Stomach (tissue), 9 donors: Measurements from ENCODE around the gene CHST13. TPM values are rescaled to one million over a fixed set of nuclear protein-coding genes. Genes with fewer than 3 reads are reported as not detected.
A peak's percentile ranks its signal among the peaks of the same experiment; 100 is the strongest.

Experiments
- DNase-seq, 2 donors: peaks; one replicate each; pipeline versions ENCODE4 v3.0.0 to v3.0.0-alpha.2; 2013 to 2019
- H3K27ac ChIP-seq, 5 donors: fragments of 200-600 bp in 4 of 5; sonication (generic) in 4 of 5; one replicate each; pipeline ENCODE4 v1.5.1; 2013 to 2019; ENCODE audit warnings: mild to moderate bottlenecking in 1 of 5, moderate library complexity in 1 of 5
- H3K27me3 ChIP-seq, 3 donors: fragments of 200-600 bp; sonication (generic); one replicate each; pipeline ENCODE4 v1.5.1; 2017 to 2019; ENCODE audit warnings: mixed run types in 1 of 3
- H3K36me3 ChIP-seq, 4 donors: fragments of 200-600 bp; sonication (generic); 1 replicate in 3 of 4; 2 replicates in 1 of 4; pipeline ENCODE4 v1.5.1; 2016 to 2019
- H3K4me1 ChIP-seq, 4 donors: fragments of 200-600 bp; sonication (generic); one replicate each; pipeline ENCODE4 v1.5.1; 2016 to 2019
- H3K4me3 ChIP-seq, 4 donors: fragments of 200-600 bp; sonication (generic) in 3 of 4; one replicate each; pipeline ENCODE4 v1.5.1; 2016 to 2019; ENCODE audit warnings: mild to moderate bottlenecking in 1 of 4
- H3K9me3 ChIP-seq, 4 donors: fragments of 200-600 bp; sonication (generic); one replicate each; pipeline ENCODE4 v1.5.1; 2016 to 2019
- EP300 ChIP-seq: sonication (generic); formaldehyde crosslinking; IDR thresholded peaks from one replicate; pipeline ENCODE4 v1.6.1; 2017; ENCODE audit warnings: antibody characterized with exemption
- POLR2A ChIP-seq, 4 donors: fragments of 450-650 bp; IDR thresholded peaks; one replicate each; pipeline ENCODE4 v1.6.1; 2016; ENCODE audit warnings: antibody characterized with exemption in 4 of 4, control low read depth in 2 of 4, mild to moderate bottlenecking in 1 of 4, moderate library complexity in 1 of 4
- POLR2AphosphoS5 ChIP-seq, 3 donors: sonication (generic); formaldehyde crosslinking; IDR thresholded peaks; one replicate each; pipeline ENCODE4 v1.6.1; 2016; ENCODE audit warnings: antibody characterized with exemption in 3 of 3
- WGBS, 5 donors: extraction: QIAGEN DNeasy Blood & Tissue Kit in 3 of 5; methylation state at CpG; one replicate each; pipeline versions ENCODE4 v1.1.5 to v1.1.7; 2013 to 2018; 5-methylcytosine and 5-hydroxymethylcytosine counted together
- intact Hi-C: fragments of 100-400 bp; cut with DNase I; formaldehyde crosslinking; loops from one replicate; pipeline ENCODE4 v1.15.1; 2023; ENCODE audit warnings: low total_unique reads
- polyA plus RNA-seq, 3 donors: library from polyadenylated mRNA; stranded (reverse); fragments of 200-250 nt; gene quantifications; one replicate each; pipeline ENCODE4 v1.2.3, GENCODE V29; 2013
- total RNA-seq, 5 donors: library from RNA; depleted of rRNA; stranded (reverse); fragments of >200 nt; gene quantifications; one replicate each; pipeline versions ENCODE4 v1.1.0 to v1.2.3, GENCODE V29; 2014 to 2016
- TF ChIP-seq, protein P1 (sequence below), 7 experiments: fragments of 450-650 bp in 4 of 7; fragments of 200-600 bp in 3 of 7; sonication (generic) in 3 of 7; IDR thresholded peaks; one replicate each; pipeline ENCODE4 v1.5.1; 2016 to 2019; ENCODE audit warnings: antibody characterized with exemption in 7 of 7, control low read depth in 2 of 7, mild to moderate bottlenecking in 1 of 7
- donor health status: healthy with polysubstance abuse.
- donor health status: Bipolar disorder and iron deficiency.
- donor health status: healthy.

The CHST13 gene
- total and polyA plus RNA-seq, 8 donors, result 0.08 to 12.5 (median 1.0) TPM; not detected in 2

DNA sequence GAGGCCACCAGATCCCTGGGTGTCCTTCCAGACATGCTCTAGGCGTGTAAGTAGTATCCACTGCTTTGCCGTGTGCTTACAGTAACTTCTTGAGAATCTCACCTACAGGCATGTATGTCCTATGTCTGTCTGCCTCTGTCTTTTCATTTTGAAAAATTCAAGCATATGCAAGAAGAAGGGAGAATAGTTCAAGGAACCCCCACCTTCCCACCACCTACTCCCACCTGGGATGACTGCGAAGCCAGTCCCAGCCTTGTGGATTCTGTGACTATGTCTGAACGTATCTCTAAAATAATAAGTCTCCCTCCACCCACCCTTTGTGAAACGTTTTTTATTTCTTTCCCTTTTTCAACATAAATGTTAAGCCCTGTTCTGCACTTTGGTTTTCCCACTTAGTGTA, 15.0 kb downstream of the CHST13 start:
- intact Hi-C loops, result no loop called here
- Histone ChIP-seq H3K36me3 (no peaks in the 10 kb centered on the region), H3K27me3 (peaks cover 0 to 77% (median 15%) of the 10 kb centered on the region in 3 donors), H3K9me3 (peaks cover 0 to 6% (median 2%) of the 10 kb centered on the region in 4 donors), H3K4me3 (no peak overlapping the region), H3K27ac (no peak overlapping the region), H3K4me1 (peaks cover 0 to 21% (median 6%) of the 10 kb centered on the region in 4 donors)
- TF ChIP-seq POLR2AphosphoS5 (IDR thresholded peaks at IDR 0.05), result no peak
- TF ChIP-seq, protein P1, sequence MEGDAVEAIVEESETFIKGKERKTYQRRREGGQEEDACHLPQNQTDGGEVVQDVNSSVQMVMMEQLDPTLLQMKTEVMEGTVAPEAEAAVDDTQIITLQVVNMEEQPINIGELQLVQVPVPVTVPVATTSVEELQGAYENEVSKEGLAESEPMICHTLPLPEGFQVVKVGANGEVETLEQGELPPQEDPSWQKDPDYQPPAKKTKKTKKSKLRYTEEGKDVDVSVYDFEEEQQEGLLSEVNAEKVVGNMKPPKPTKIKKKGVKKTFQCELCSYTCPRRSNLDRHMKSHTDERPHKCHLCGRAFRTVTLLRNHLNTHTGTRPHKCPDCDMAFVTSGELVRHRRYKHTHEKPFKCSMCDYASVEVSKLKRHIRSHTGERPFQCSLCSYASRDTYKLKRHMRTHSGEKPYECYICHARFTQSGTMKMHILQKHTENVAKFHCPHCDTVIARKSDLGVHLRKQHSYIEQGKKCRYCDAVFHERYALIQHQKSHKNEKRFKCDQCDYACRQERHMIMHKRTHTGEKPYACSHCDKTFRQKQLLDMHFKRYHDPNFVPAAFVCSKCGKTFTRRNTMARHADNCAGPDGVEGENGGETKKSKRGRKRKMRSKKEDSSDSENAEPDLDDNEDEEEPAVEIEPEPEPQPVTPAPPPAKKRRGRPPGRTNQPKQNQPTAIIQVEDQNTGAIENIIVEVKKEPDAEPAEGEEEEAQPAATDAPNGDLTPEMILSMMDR (IDR thresholded peaks at IDR 0.05), result no peak
- TF ChIP-seq POLR2A (IDR thresholded peaks at IDR 0.05), result no peak
- TF ChIP-seq EP300, result no peak
- WGBS, 5 donors, result 42 to 51% (median 48%) methylated on average over 5 of the region's 5 CpGs
- no peak for DNase-seq

GRCh38 chr3:126539558-126540250, 15.7 kb downstream of the CHST13 start:
- Histone ChIP-seq H3K27ac (no peak overlapping the region), H3K36me3 (no peaks in the 10 kb centered on the region), H3K27me3 (peaks cover 0 to 72% (median 15%) of the 10 kb centered on the region in 3 donors), H3K9me3 (peaks cover 0 to 6% (median 2%) of the 10 kb centered on the region in 4 donors), H3K4me1 (peaks cover 0 to 21% (median 6%) of the 10 kb centered on the region in 4 donors), H3K4me3 (no peak overlapping the region)
- intact Hi-C loops, result no loop called here
- TF ChIP-seq EP300 (no peak), POLR2AphosphoS5 (IDR thresholded peaks at IDR 0.05) (no peak), POLR2A (IDR thresholded peaks at IDR 0.05) (no peak)
- TF ChIP-seq, protein P1 (IDR thresholded peaks at IDR 0.05), result no peak
- DNase-seq, result no peak
- WGBS, 5 donors, result 91 to 97% (median 95%) methylated on average over 10 of the region's 10 CpGs

- no peak overlapping the region for H3K27ac ChIP-seq
- WGBS, 5 donors, result 27 to 38% (median 33%) methylated on average over 9 of the region's 9 CpGs
- peak in 1 of 2 donors; percentile 34 for DNase-seq
- no peak overlapping the region for H3K4me3 ChIP-seq
- H3K36me3 ChIP-seq, result no peaks in the 10 kb centered on the region
- H3K9me3 ChIP-seq, result peaks cover 0 to 6% (median 2%) of the 10 kb centered on the region in 4 donors
- H3K4me1 ChIP-seq, result peaks cover 0 to 21% (median 6%) of the 10 kb centered on the region in 4 donors
- intact Hi-C loops, result no loop called here
- H3K27me3 ChIP-seq, result peaks cover 0 to 65% (median 15%) of the 10 kb centered on the region in 3 donors
- TF ChIP-seq EP300, result no peak
- no peak for TF ChIP-seq POLR2A (IDR thresholded peaks at IDR 0.05)
- TF ChIP-seq, protein P1 (IDR thresholded peaks at IDR 0.05), result no peak
- TF ChIP-seq POLR2AphosphoS5 (IDR thresholded peaks at IDR 0.05), result peak in 1 of 3 donors; percentile 12
Observed at GRCh38 chr3:126540342-126540849, 16.4 kb downstream of the CHST13 start.

- Histone ChIP-seq H3K27me3 (peaks cover 0 to 58% (median 15%) of the 10 kb centered on the region in 3 donors), H3K4me3 (no peak overlapping the region), H3K4me1 (peaks cover 0 to 21% (median 6%) of the 10 kb centered on the region in 4 donors), H3K9me3 (peaks cover 0 to 6% (median 2%) of the 10 kb centered on the region in 4 donors), H3K27ac (peak overlapping the region in 1 of 5 donors; percentile 33), H3K36me3 (no peaks in the 10 kb centered on the region)
- WGBS, 5 donors, result 50 to 61% (median 59%) methylated on average over 23 to 24 of the region's 24 CpGs
- DNase-seq, result no peak
- intact Hi-C loops, result no loop called here
- no peak for TF ChIP-seq POLR2A (IDR thresholded peaks at IDR 0.05)
- TF ChIP-seq, protein P1 (IDR thresholded peaks at IDR 0.05), result no peak
- TF ChIP-seq POLR2AphosphoS5 (IDR thresholded peaks at IDR 0.05), result no peak
- TF ChIP-seq EP300, result no peak
Observed at GRCh38 chr3:126540951-126541627, 17.1 kb downstream of the CHST13 start.
